NCI-H748 (cell line): Measurements from ENCODE around the gene RANBP1.
A peak's percentile ranks its signal among the peaks of the same experiment; 100 is the strongest.

Experiments
- DNase-seq: peaks from one replicate; lab custom pipeline; 2025; ENCODE audit not compliant: unreplicated experiment; lab: John Stamatoyannopoulos, UW

Gene RANBP1

GRCh38 chr22:20106849-20107237 lies 9.1 kb upstream of the RANBP1 start:
- no peak for DNase-seq

- no peak for DNase-seq
Observed at GRCh38 chr22:20107471-20107901, 8.4 kb upstream of the RANBP1 start.

- no peak for DNase-seq
Observed at GRCh38 chr22:20107951-20108756, 7.8 kb upstream of the RANBP1 start.

GRCh38 chr22:20108757-20109230 lies 7.1 kb upstream of the RANBP1 start:
- DNase-seq: no peak

DNA sequence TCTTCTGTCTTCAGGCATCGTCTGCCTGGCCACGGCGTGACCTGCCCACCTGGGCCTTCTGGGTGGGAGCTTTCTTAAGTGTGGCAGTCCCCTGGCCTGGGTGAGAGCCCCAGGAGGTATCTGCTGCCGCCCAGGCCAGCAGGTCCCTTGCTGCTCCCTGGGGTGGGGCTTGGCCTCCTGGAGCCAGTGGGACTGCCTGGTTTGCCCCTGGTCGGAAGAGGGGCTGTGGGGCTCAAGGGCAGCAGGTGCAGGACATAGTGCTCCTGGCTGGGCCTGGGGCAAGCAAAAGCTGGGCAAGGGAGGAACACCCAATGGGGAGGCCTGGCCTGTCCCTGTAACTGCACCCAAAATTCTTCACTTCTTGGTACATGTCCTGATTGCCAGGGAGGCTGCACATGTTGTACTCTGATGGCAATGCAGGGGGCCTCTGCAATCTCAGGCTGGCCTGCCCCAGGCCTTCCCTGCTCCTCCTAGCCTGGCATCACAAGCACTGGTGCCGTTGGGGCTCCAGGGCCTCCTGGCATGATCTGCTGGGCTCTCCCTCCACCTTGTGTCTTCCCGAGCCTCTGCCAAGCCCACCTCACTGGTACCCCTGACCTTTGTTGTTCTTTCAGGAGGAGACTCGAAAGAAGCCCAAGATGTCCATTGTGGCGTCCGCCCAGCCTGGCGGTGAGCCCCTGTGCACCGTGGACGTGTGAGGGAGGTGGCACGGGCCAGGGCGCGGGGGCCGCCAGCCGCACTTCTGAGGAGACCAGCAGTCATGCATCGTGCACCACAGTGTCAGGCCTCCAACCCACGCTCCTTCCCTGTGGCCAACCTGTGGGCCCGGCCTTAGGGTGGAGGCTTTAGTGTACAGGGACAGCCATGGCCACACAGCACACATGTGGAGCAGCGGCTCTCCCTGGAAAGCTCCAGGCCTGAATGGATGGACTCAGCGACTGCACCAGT lies 6.2 kb upstream of the RANBP1 start:
- no peak for DNase-seq

- DNase-seq: no peak
Observed at GRCh38 chr22:20110359-20110985, 5.4 kb upstream of the RANBP1 start.

DNA sequence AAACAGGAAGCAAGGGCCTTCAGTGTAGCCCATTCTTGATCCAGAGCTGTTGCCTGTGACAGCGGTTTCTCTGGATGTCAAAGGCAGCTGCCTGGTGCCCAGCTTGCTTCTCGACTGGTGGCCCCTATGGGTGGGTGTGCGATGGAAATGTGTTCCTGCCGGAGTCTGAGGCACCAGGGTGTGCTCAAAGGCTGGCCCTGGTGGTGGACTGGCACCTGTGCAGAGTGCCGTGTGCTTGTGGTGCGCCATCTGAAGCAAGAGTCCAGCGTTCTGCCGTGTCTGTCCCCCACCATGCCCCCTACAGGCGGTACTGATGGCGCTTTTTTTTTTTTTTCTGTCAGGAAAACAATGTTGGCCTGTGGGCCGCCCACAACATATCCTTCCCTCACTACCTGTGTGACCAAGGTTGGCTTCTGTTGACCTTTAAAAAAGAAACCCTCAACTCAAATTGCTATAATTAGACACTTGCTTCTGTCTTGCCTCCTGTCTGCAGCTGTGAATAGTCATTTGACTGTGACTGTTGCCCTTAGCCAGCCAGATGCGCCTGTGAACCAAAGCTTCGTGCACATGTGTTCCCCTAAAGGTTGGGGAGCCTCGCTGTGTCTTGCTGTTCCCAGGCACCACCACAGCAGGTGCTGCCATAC lies 4.7 kb upstream of the RANBP1 start:
- peak; percentile 17 for DNase-seq

GRCh38 chr22:20111689-20112622 lies 3.9 kb upstream of the RANBP1 start:
- no peak for DNase-seq

GRCh38 chr22:20112623-20113511 lies 3.0 kb upstream of the RANBP1 start:
- no peak for DNase-seq

DNA sequence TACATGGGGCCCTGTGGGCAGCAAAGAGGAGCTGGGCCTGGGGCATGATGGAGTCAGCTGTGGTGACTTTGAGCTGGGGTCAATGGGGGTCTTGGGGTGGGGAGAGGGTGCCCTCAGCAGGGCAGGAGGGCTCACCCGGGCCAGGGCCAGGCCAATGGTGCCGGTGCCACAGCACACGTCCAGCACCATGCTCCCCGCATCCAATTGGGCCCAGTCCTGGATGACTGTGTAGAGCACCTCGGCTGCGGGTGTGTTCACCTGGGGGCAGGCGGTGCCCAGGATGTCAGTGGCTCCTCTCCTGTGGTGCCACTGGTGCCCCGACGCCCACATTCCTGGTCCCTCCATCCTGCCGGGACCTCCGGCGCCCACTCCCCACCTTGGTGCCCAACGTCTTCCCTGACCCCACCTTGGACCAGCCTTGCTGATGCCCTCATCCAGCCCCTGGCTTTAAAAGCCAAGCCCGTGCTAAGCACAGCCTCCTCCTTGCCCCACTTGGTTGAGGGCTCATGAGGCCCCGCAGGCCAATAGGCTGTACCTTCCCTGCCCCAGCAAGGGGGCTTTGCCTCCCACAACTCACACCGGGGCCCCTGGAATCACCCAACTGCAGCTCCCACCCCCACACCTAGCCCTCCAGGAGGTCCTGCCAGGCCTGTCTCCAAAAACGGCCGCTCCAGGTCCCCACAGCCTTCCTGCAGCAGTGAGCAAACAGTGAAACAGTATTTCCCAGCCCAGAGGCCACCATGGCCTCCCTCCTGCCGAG lies 2.2 kb upstream of the RANBP1 start:
- DNase-seq: no peak

- no peak for DNase-seq
Observed at GRCh38 chr22:20114506-20115475, 1.1 kb upstream of the RANBP1 start.

GRCh38 chr22:20116376-20116950 lies 559 bp downstream of the RANBP1 start:
- DNase-seq: peak; percentile 35

DNA sequence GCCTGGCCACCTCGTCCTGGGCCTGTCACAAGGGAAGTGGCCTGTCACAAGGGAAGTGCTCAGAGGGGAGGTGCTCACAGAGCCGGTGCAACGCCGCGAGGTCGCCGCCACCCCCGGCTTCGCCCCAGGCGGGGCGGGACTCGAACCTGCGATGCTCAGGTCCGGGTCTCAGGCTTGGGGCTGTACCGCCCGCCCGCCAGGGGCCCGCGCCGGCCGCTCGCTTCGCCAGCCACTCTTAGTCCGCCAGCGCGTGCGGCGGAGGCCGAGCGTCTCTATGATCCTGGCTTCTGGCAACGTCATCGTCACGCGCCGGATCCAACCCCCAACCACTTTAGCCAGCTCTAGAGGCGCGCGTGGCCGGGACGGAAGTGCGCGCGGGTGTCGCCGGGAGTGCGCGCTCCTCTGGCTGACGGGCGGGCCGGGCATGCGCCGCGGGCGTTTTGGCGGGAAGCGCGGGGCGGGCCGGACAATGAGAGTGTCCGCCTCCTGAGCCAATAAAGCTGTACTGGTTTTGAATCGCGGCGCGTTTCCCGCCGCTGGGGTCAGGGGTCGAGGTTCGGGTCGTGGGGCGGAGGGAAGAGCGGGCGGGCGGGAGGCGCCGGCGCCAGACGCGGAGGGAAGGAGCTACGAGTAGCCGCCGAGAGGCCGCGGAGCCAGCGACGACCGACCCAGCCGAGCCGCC lies 1.2 kb downstream of the RANBP1 start, which contains the start of gene TRMT2A:
TRMT2A (minus strand) TSS at position 276 of the 682 bp plus-strand sequence. CDS start 320 bp downstream, outside the sequence.
- DNase-seq: peak; percentile 96

DNA sequence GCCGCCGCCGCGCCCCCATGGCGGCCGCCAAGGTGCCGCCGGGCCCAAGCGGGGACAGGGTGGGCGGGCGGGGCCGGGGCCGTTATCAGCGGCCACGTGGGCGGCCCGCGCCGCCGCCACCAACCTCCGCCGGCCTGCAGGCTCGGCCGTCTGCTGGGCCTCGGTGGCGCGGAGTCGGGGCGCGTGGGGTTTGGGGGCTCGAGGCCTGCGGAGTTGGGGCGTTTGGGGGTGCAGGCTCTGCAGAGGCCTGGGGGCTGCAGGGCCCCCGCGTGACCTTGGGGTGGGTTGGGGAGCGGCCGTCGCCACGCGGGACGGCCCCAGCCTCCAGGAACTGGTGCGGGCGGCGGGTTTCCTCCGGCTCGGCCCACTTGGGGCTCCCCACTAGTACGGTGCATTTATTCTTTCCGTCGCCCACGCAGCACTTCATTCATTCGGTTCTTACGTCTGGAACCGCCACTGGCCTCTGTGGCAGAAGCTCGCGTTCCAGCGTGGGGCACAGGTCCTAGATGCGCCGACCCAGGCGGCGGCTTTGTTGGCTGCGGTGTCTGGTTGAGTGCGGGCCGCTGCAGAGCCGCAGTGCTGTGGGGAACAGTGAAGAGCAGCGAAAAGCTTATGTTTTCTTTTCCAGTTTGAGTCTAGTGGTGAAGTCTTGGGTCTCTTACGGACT lies 1.9 kb downstream of the RANBP1 start:
- peak; percentile 14 for DNase-seq

DNA sequence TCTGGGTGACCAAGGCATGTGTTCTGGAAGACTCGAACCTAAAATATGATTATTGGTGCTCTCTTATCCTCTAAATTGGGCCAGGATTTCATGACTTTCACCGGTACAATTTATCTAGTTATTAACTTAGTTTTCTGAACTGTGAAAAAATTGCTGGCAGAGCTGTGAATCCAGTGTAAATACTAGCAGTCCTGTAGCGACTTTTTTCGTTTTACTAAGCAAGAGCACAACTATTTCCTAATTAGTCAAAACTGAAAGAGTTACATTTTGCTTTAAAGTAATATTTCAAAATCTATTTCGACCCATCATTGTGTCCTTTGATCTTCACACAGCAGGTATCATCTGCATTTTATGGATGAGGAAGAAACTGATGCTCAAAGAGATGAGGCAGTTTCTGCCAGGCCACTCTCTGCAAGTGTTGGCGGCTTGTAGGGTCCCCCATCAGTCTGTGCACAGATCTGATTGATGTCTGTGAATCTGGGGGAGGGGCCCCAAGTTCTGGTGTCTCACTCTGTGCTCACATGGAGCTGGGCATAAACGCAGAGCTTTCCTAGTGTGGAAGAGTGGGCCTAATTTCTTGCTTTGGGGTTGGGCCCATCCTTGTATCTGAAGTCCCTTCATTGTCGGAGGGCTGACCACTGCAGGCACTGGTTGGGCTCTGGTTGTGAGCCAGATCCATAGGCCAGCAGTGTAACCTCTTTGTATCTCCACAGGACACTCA lies 2.6 kb downstream of the RANBP1 start:
- no peak for DNase-seq
